Tibial nerve (tissue), 4 donors: ENCODE results near the gene ATP13A5.

ENCODE experiments used
- CTCF ChIP-seq, 5 experiments: fragments of 200-600 bp in 3 of 5; fragments of 450-650 bp in 2 of 5; sonication (generic) in 3 of 5; IDR thresholded peaks; one replicate each; pipeline ENCODE4 v1.5.1; 2016 to 2019; ENCODE audit warnings: antibody characterized with exemption in 5 of 5, mild to moderate bottlenecking in 3 of 5, moderate library complexity in 2 of 5
- EP300 ChIP-seq, 2 donors: sonication (generic); formaldehyde crosslinking; IDR thresholded peaks; one replicate each; pipeline ENCODE4 v1.6.1; 2017; ENCODE audit warnings: antibody characterized with exemption in 2 of 2, mild to moderate bottlenecking in 1 of 2
- POLR2A ChIP-seq, 2 donors: fragments of 450-650 bp; IDR thresholded peaks; one replicate each; pipeline ENCODE4 v1.6.1; 2017; ENCODE audit warnings: antibody characterized with exemption in 2 of 2, mild to moderate bottlenecking in 2 of 2, moderate library complexity in 2 of 2

- TF ChIP-seq CTCF (IDR thresholded peaks at IDR 0.05) (no peak), POLR2A (IDR thresholded peaks at IDR 0.05) (no peak), EP300 (IDR thresholded peaks at IDR 0.05) (no peak)
Measured at GRCh38 chr3:193261970-193262369, 116.6 kb downstream of the ATP13A5 start.
